SK-N-SH (cell line): ENCODE results near the gene PITPNM1. TPM values are rescaled to one million over a fixed set of nuclear protein-coding genes. Genes with fewer than 3 reads are reported as not detected.
A peak's percentile ranks its signal among the peaks of the same experiment; 100 is the strongest.
"Not testable (repeated sequence)": the region's sequence is repeated elsewhere in the genome, so short reads cannot be mapped to it uniquely, and the experiment has no call there.

Source experiments
- CTCF ChIA-PET: fragments of 300-600, 350-600 bp; formaldehyde crosslinking; extraction: SDS; loops from one replicate; lab custom pipeline; 2021; lab: Yijun Ruan, JAX
- POLR2A ChIA-PET: fragments of 350-600 bp; sonication (Branson Sonifier 250); formaldehyde crosslinking; extraction: SDS; loops from one replicate; lab custom pipeline; 2020; ENCODE audit warnings: antibody characterized with exemption, inconsistent platforms; lab: Yijun Ruan, JAX
- DNase-seq: peaks from one replicate; pipeline ENCODE4 v3.0.0; 2012
- H2AFZ ChIP-seq: fragments of 200-600 bp; sonication (generic); 2 replicates; pipeline ENCODE4 v1.8.1; 2016; ENCODE audit warnings: antibody characterized with exemption, mild to moderate bottlenecking, low read depth
- H3F3A ChIP-seq: fragments of 200-600 bp; sonication (generic); replicated peaks from 2 replicates; pipeline ENCODE3; 2016; ENCODE audit warnings: antibody characterized with exemption, mild to moderate bottlenecking; ENCODE audit not compliant: insufficient read depth
- H3K27ac ChIP-seq, 2 experiments: fragments of 200-500 bp in 1 of 2; fragments of 200-600 bp in 1 of 2; sonication (Bioruptor generic) in 1 of 2; sonication (generic), shearing (Covaris generic) in 1 of 2; 2 replicates each; pipeline versions ENCODE4 v1.5.1 to v1.6.1; 2014 to 2016; ENCODE audit warnings: low read depth in 2 of 2, inconsistent platforms in 1 of 2, low read length in 1 of 2, mild to moderate bottlenecking in 1 of 2, mixed read lengths in 1 of 2
- H3K27me3 ChIP-seq: fragments of 200-600 bp; sonication (generic), shearing (Covaris generic); 2 replicates; pipeline ENCODE4 v1.6.1; 2016; ENCODE audit warnings: mixed run types; ENCODE audit not compliant: insufficient read depth
- H3K36me3 ChIP-seq, 2 experiments: fragments of 200-500 bp in 1 of 2; fragments of 200-600 bp in 1 of 2; sonication (Bioruptor generic) in 1 of 2; sonication (generic) in 1 of 2; replicated peaks in 1 of 2; 2 replicates each; pipeline versions ENCODE3 to v1.5.1; 2014 to 2016; ENCODE audit warnings: low read length in 1 of 2, mild to moderate bottlenecking in 1 of 2; ENCODE audit not compliant: insufficient read depth in 2 of 2, control insufficient read depth in 1 of 2
- H3K4me1 ChIP-seq, 2 experiments: fragments of 200-500 bp in 1 of 2; fragments of 200-600 bp in 1 of 2; sonication (Bioruptor generic) in 1 of 2; sonication (generic), shearing (Covaris generic) in 1 of 2; 2 replicates each; pipeline versions ENCODE4 v1.5.1 to v1.6.1; 2014 to 2016; ENCODE audit warnings: low read depth in 1 of 2, low read length in 1 of 2, mixed run types in 1 of 2; ENCODE audit not compliant: insufficient read depth in 2 of 2, control insufficient read depth in 1 of 2
- H3K4me2 ChIP-seq: fragments of 200-600 bp; sonication (generic), shearing (Covaris generic); 2 replicates; pipeline ENCODE4 v1.6.1; 2017; ENCODE audit warnings: mixed run types
- H3K4me3 ChIP-seq, 2 experiments: fragments of 200-500 bp in 1 of 2; fragments of 200-600 bp in 1 of 2; sonication (Bioruptor generic) in 1 of 2; sonication (generic), shearing (Covaris generic) in 1 of 2; 2 replicates each; pipeline versions ENCODE4 v1.5.1 to v1.8.1; 2014 to 2016; ENCODE audit warnings: low read depth in 2 of 2, inconsistent platforms in 1 of 2, low read length in 1 of 2, mild to moderate bottlenecking in 1 of 2, mixed read lengths in 1 of 2, moderate library complexity in 1 of 2
- H3K79me2 ChIP-seq: fragments of 200-600 bp; sonication (generic); 2 replicates; pipeline ENCODE4 v1.8.1; 2017; ENCODE audit warnings: mild to moderate bottlenecking; ENCODE audit not compliant: insufficient read depth
- H3K9ac ChIP-seq: fragments of 200-600 bp; sonication (generic); 2 replicates; pipeline ENCODE4 v1.6.1; 2017; ENCODE audit warnings: mixed run types
- H3K9me2 ChIP-seq: fragments of 200-600 bp; sonication (generic); 2 replicates; pipeline ENCODE4 v1.6.1; 2017; ENCODE audit warnings: mixed run types
- H3K9me3 ChIP-seq: fragments of 200-600 bp; sonication (generic); 2 replicates; pipeline ENCODE4 v1.6.1; 2017; ENCODE audit warnings: mixed run types, mild to moderate bottlenecking, moderate library complexity
- H4K20me1 ChIP-seq: fragments of 200-600 bp; sonication (generic); 2 replicates; pipeline ENCODE4 v1.6.1; 2017; ENCODE audit warnings: mild to moderate bottlenecking, mixed run types; ENCODE audit not compliant: insufficient read depth
- CHD2 ChIP-seq: fragments of 150-350 bp; IDR thresholded peaks from 2 replicates; pipeline ENCODE4 v1.6.1; 2018; ENCODE audit warnings: low read length; ENCODE audit not compliant: partially characterized antibody
- CTCF ChIP-seq: fragments of 200-600 bp; sonication (generic); IDR thresholded peaks from 2 replicates; pipeline ENCODE4 v1.6.1; 2017; ENCODE audit warnings: antibody characterized with exemption, mild to moderate bottlenecking, moderate library complexity
- ELF1 ChIP-seq: IDR thresholded peaks from 2 replicates; pipeline ENCODE4 v1.4.0; 2012
- EP300 ChIP-seq, 2 experiments: IDR thresholded peaks; 2 replicates each; pipeline versions ENCODE4 v1.4.0 to v1.6.1; 2012; ENCODE audit warnings: borderline replicate concordance in 1 of 2, low read depth in 1 of 2, low read length in 1 of 2
- FOXM1 ChIP-seq: IDR thresholded peaks from 2 replicates; pipeline ENCODE4 v1.4.0; 2012; ENCODE audit warnings: low read depth, mild to moderate bottlenecking
- GATA2 ChIP-seq: sonication (generic); formaldehyde crosslinking; IDR thresholded peaks from 2 replicates; pipeline ENCODE4 v1.5.0; 2020; ENCODE audit warnings: mild to moderate bottlenecking, missing genetic modification reagents
- IRF3 ChIP-seq: fragments of 150-350 bp; IDR thresholded peaks from 2 replicates; pipeline ENCODE4 v1.6.1; 2016; ENCODE audit warnings: mild to moderate bottlenecking, low read depth, low read length
- JUND ChIP-seq: IDR thresholded peaks from 2 replicates; pipeline ENCODE4 v1.4.0; 2012
- MAX ChIP-seq: IDR thresholded peaks from 2 replicates; pipeline ENCODE4 v1.4.0; 2012; ENCODE audit warnings: low read depth
- NRF1 ChIP-seq: IDR thresholded peaks from 2 replicates; pipeline ENCODE4 v1.6.1; 2012; ENCODE audit warnings: low read depth, mild to moderate bottlenecking, low read length
- POLR2AphosphoS5 ChIP-seq: IDR thresholded peaks from 2 replicates; pipeline ENCODE4 v1.6.1; 2012; ENCODE audit warnings: low read depth, low read length
- RAD21 ChIP-seq: IDR thresholded peaks from 2 replicates; pipeline ENCODE4 v1.6.1; 2012; ENCODE audit warnings: mild to moderate bottlenecking, low read length
- REST ChIP-seq: IDR thresholded peaks from 2 replicates; pipeline ENCODE4 v1.6.1; 2012; ENCODE audit warnings: mild to moderate bottlenecking, low read depth, low read length, moderate library complexity
- RFX5 ChIP-seq: IDR thresholded peaks from 2 replicates; pipeline ENCODE4 v1.6.1; 2012; ENCODE audit warnings: mild to moderate bottlenecking, improper control_type of control experiment, low read length
- SMC3 ChIP-seq: IDR thresholded peaks from 2 replicates; pipeline ENCODE4 v1.6.1; 2012; ENCODE audit warnings: low read depth, low read length, improper control_type of control experiment
- TAF1 ChIP-seq: IDR thresholded peaks from 2 replicates; pipeline ENCODE4 v1.6.1; 2012; ENCODE audit warnings: low read depth, mild to moderate bottlenecking, low read length, moderate library complexity, borderline replicate concordance
- TCF12 ChIP-seq: IDR thresholded peaks from 2 replicates; pipeline ENCODE4 v1.4.0; 2012
- USF2 ChIP-seq: fragments of 150-350 bp; IDR thresholded peaks from 2 replicates; pipeline ENCODE4 v1.6.1; 2017; ENCODE audit warnings: antibody characterized with exemption, low read length, low read depth, borderline replicate concordance
- WGBS: methylation state at CpG from one replicate; pipeline ENCODE4 v1.1.6; 2017; ENCODE audit warnings: low lambda C conversion rate; 5-methylcytosine and 5-hydroxymethylcytosine counted together
- polyA plus RNA-seq, 3 experiments: library from polyadenylated mRNA; depleted of rRNA; stranded (reverse); fragments of >200 nt; gene quantifications; 2 replicates each; pipeline ENCODE4 v1.2.3, GENCODE V29; 2012

PITPNM1 gene
- polyA plus RNA-seq, 1 of the 3 experiments (the other 2 are of a cell fraction): 24.2 TPM

- TF ChIP-seq CTCF: no peak
- no peak for TF ChIP-seq RAD21
- no peak for TF ChIP-seq RFX5
- TF ChIP-seq CHD2: no peak
- TF ChIP-seq NRF1: no peak
- no peak for TF ChIP-seq IRF3
- TF ChIP-seq MAX: no peak
- no peak for TF ChIP-seq POLR2AphosphoS5
- TF ChIP-seq REST: no peak
- TF ChIP-seq TAF1: no peak
Measured at GRCh38 chr11:67466962-67467771, 38.0 kb downstream of the PITPNM1 start (continued).

- Histone ChIP-seq H3K27ac (no peak overlapping the region; a peak in 1 of 4 replicates), H3K9ac (no peak overlapping the region), H3K4me2 (0 out of 2 replicates have a peak overlapping the region, but pooled peaks have one; percentile 4), H4K20me1 (no peaks in the 10 kb centered on the region), H3K36me3 (no peaks in the 10 kb centered on the region), H3K4me3 (no peak overlapping the region), H3K79me2 (peaks cover 7% of the 10 kb centered on the region; the same call in 1 of the 2 replicates), H3K9me3 (no peaks in the 10 kb centered on the region), H3K9me2 (no peaks in the 10 kb centered on the region), H2AFZ (no peak overlapping the region), H3K4me1 (peaks cover 9 to 35% of the 10 kb centered on the region in 2 experiments; a peak in 2 of 4 replicates), H3F3A (peaks cover 13% of the 10 kb centered on the region), H3K27me3 (no peaks in the 10 kb centered on the region)
- CTCF ChIA-PET: interaction anchor here (1.2 kb wide), 1 partner anchor 117 kb away, joined by 3 read pairs; the partner anchor contains the start of gene GSTP1
- WGBS: 93% methylated on average over 5 of the region's 5 CpGs
- TF ChIP-seq TCF12 (no peak), EP300 (IDR thresholded peaks at IDR 0.05; ENCODE audit: borderline replicate concordance in 1 of 2, low read depth in 1 of 2, low read length in 1 of 2) (no peak), FOXM1 (no peak), RFX5 (no peak), JUND (no peak), USF2 (no peak), POLR2AphosphoS5 (no peak), SMC3 (no peak), ELF1 (no peak), GATA2 (CRISPR knock-in tag) (no peak), CHD2 (no peak), RAD21 (no peak)
- no peak for DNase-seq
- POLR2A ChIA-PET: no interaction called here
Measured at GRCh38 chr11:67466367-67466766, 38.8 kb downstream of the PITPNM1 start.

- H3K27me3 ChIP-seq, H3K9me2 ChIP-seq, H3K9me3 ChIP-seq, H4K20me1 ChIP-seq, H3K9ac ChIP-seq, POLR2A ChIA-PET, H2AFZ ChIP-seq, H3K36me3 ChIP-seq, H3K79me2 ChIP-seq, DNase-seq: not testable (repeated sequence)
- Histone ChIP-seq H3K4me3 (peak overlapping the region; percentile 63 to 68; a peak in 3 of 4 replicates), H3K4me1 (peaks cover 9 to 35% of the 10 kb centered on the region in 2 experiments; a peak in 2 of 4 replicates), H3K27ac (peak overlapping the region; percentile 61 to 89), H3K4me2 (peak overlapping the region; percentile 87), H3F3A (peaks cover 18% of the 10 kb centered on the region)
- 95% methylated on average over 2 of the region's 2 CpGs for WGBS
- CTCF ChIA-PET: interaction anchor here (1.0 to 1.2 kb wide), 2 partner anchors 64 to 118 kb away, joined by 3 read pairs; partner anchors contain the start of genes GSTP1 and PPP1CA
Measured at GRCh38 chr11:67465530-67465929, 39.6 kb downstream of the PITPNM1 start.
